SK-N-SH (cell line): ENCODE measurements around the gene FRMD1. TPM values are rescaled to one million over a fixed set of nuclear protein-coding genes. Genes with fewer than 3 reads are reported as not detected.

Experiments used
- CTCF ChIA-PET: fragments of 300-600, 350-600 bp; formaldehyde crosslinking; extraction: SDS; loops from one replicate; lab custom pipeline; 2021; lab: Yijun Ruan, JAX
- POLR2A ChIA-PET: fragments of 350-600 bp; sonication (Branson Sonifier 250); formaldehyde crosslinking; extraction: SDS; loops from one replicate; lab custom pipeline; 2020; ENCODE audit warnings: antibody characterized with exemption, inconsistent platforms; lab: Yijun Ruan, JAX
- DNase-seq: peaks from one replicate; pipeline ENCODE4 v3.0.0; 2012
- H2AFZ ChIP-seq: fragments of 200-600 bp; sonication (generic); 2 replicates; pipeline ENCODE4 v1.8.1; 2016; ENCODE audit warnings: antibody characterized with exemption, mild to moderate bottlenecking, low read depth
- H3F3A ChIP-seq: fragments of 200-600 bp; sonication (generic); replicated peaks from 2 replicates; pipeline ENCODE3; 2016; ENCODE audit warnings: antibody characterized with exemption, mild to moderate bottlenecking; ENCODE audit not compliant: insufficient read depth
- H3K27ac ChIP-seq, 2 experiments: fragments of 200-500 bp in 1 of 2; fragments of 200-600 bp in 1 of 2; sonication (Bioruptor generic) in 1 of 2; sonication (generic), shearing (Covaris generic) in 1 of 2; 2 replicates each; pipeline versions ENCODE4 v1.5.1 to v1.6.1; 2014 to 2016; ENCODE audit warnings: low read depth in 2 of 2, inconsistent platforms in 1 of 2, low read length in 1 of 2, mild to moderate bottlenecking in 1 of 2, mixed read lengths in 1 of 2
- H3K27me3 ChIP-seq: fragments of 200-600 bp; sonication (generic), shearing (Covaris generic); 2 replicates; pipeline ENCODE4 v1.6.1; 2016; ENCODE audit warnings: mixed run types; ENCODE audit not compliant: insufficient read depth
- H3K36me3 ChIP-seq, 2 experiments: fragments of 200-500 bp in 1 of 2; fragments of 200-600 bp in 1 of 2; sonication (Bioruptor generic) in 1 of 2; sonication (generic) in 1 of 2; replicated peaks in 1 of 2; 2 replicates each; pipeline versions ENCODE3 to v1.5.1; 2014 to 2016; ENCODE audit warnings: low read length in 1 of 2, mild to moderate bottlenecking in 1 of 2; ENCODE audit not compliant: insufficient read depth in 2 of 2, control insufficient read depth in 1 of 2
- H3K4me1 ChIP-seq, 2 experiments: fragments of 200-500 bp in 1 of 2; fragments of 200-600 bp in 1 of 2; sonication (Bioruptor generic) in 1 of 2; sonication (generic), shearing (Covaris generic) in 1 of 2; 2 replicates each; pipeline versions ENCODE4 v1.5.1 to v1.6.1; 2014 to 2016; ENCODE audit warnings: low read depth in 1 of 2, low read length in 1 of 2, mixed run types in 1 of 2; ENCODE audit not compliant: insufficient read depth in 2 of 2, control insufficient read depth in 1 of 2
- H3K4me2 ChIP-seq: fragments of 200-600 bp; sonication (generic), shearing (Covaris generic); 2 replicates; pipeline ENCODE4 v1.6.1; 2017; ENCODE audit warnings: mixed run types
- H3K4me3 ChIP-seq, 2 experiments: fragments of 200-500 bp in 1 of 2; fragments of 200-600 bp in 1 of 2; sonication (Bioruptor generic) in 1 of 2; sonication (generic), shearing (Covaris generic) in 1 of 2; 2 replicates each; pipeline versions ENCODE4 v1.5.1 to v1.8.1; 2014 to 2016; ENCODE audit warnings: low read depth in 2 of 2, inconsistent platforms in 1 of 2, low read length in 1 of 2, mild to moderate bottlenecking in 1 of 2, mixed read lengths in 1 of 2, moderate library complexity in 1 of 2
- H3K79me2 ChIP-seq: fragments of 200-600 bp; sonication (generic); 2 replicates; pipeline ENCODE4 v1.8.1; 2017; ENCODE audit warnings: mild to moderate bottlenecking; ENCODE audit not compliant: insufficient read depth
- H3K9ac ChIP-seq: fragments of 200-600 bp; sonication (generic); 2 replicates; pipeline ENCODE4 v1.6.1; 2017; ENCODE audit warnings: mixed run types
- H3K9me2 ChIP-seq: fragments of 200-600 bp; sonication (generic); 2 replicates; pipeline ENCODE4 v1.6.1; 2017; ENCODE audit warnings: mixed run types
- H3K9me3 ChIP-seq: fragments of 200-600 bp; sonication (generic); 2 replicates; pipeline ENCODE4 v1.6.1; 2017; ENCODE audit warnings: mixed run types, mild to moderate bottlenecking, moderate library complexity
- H4K20me1 ChIP-seq: fragments of 200-600 bp; sonication (generic); 2 replicates; pipeline ENCODE4 v1.6.1; 2017; ENCODE audit warnings: mild to moderate bottlenecking, mixed run types; ENCODE audit not compliant: insufficient read depth
- FOXJ3 ChIP-seq: sonication (generic); formaldehyde crosslinking; IDR thresholded peaks from 2 replicates; pipeline ENCODE4 v1.5.1; 2020; ENCODE audit warnings: mild to moderate bottlenecking, missing genetic modification reagents
- MXI1 ChIP-seq: IDR thresholded peaks from 2 replicates; pipeline ENCODE4 v1.6.1; 2012; ENCODE audit warnings: mild to moderate bottlenecking, low read depth, low read length, improper control_type of control experiment
- NFIC ChIP-seq: IDR thresholded peaks from 2 replicates; pipeline ENCODE4 v1.4.0; 2012; ENCODE audit warnings: borderline replicate concordance
- NRF1 ChIP-seq: IDR thresholded peaks from 2 replicates; pipeline ENCODE4 v1.6.1; 2012; ENCODE audit warnings: low read depth, mild to moderate bottlenecking, low read length
- POLR2AphosphoS5 ChIP-seq: IDR thresholded peaks from 2 replicates; pipeline ENCODE4 v1.6.1; 2012; ENCODE audit warnings: low read depth, low read length
- RCOR1 ChIP-seq: fragments of 150-350 bp; IDR thresholded peaks from 2 replicates; pipeline ENCODE4 v1.6.1; 2017; ENCODE audit warnings: antibody characterized with exemption, low read length
- RFX5 ChIP-seq: IDR thresholded peaks from 2 replicates; pipeline ENCODE4 v1.6.1; 2012; ENCODE audit warnings: mild to moderate bottlenecking, improper control_type of control experiment, low read length
- RXRA ChIP-seq: IDR thresholded peaks from 2 replicates; pipeline ENCODE4 v1.4.0; 2012; ENCODE audit warnings: low read depth, mild to moderate bottlenecking, borderline replicate concordance
- TAF1 ChIP-seq: IDR thresholded peaks from 2 replicates; pipeline ENCODE4 v1.6.1; 2012; ENCODE audit warnings: low read depth, mild to moderate bottlenecking, low read length, moderate library complexity, borderline replicate concordance
- TCF12 ChIP-seq: IDR thresholded peaks from 2 replicates; pipeline ENCODE4 v1.4.0; 2012
- YY1 ChIP-seq: IDR thresholded peaks from 2 replicates; pipeline ENCODE4 v1.4.0; 2012; ENCODE audit warnings: low read depth, mild to moderate bottlenecking
- WGBS: methylation state at CpG from one replicate; pipeline ENCODE4 v1.1.6; 2017; ENCODE audit warnings: low lambda C conversion rate; 5-methylcytosine and 5-hydroxymethylcytosine counted together
- polyA plus RNA-seq, 3 experiments: library from polyadenylated mRNA; depleted of rRNA; stranded (reverse); fragments of >200 nt; gene quantifications; 2 replicates each; pipeline ENCODE4 v1.2.3, GENCODE V29; 2012
- TF ChIP-seq, protein P1 (sequence below): fragments of 150-350 bp; IDR thresholded peaks from 2 replicates; pipeline ENCODE4 v1.6.1; 2016; ENCODE audit warnings: mild to moderate bottlenecking, low read depth, low read length
- TF ChIP-seq, protein P2 (sequence below): IDR thresholded peaks from 2 replicates; pipeline ENCODE4 v1.6.1; 2012; ENCODE audit warnings: mild to moderate bottlenecking, low read depth, low read length, moderate library complexity
- TF ChIP-seq, protein P3 (sequence below): fragments of 200-600 bp; sonication (generic); IDR thresholded peaks from 2 replicates; pipeline ENCODE4 v1.6.1; 2017; ENCODE audit warnings: antibody characterized with exemption, mild to moderate bottlenecking, moderate library complexity
- TF ChIP-seq, protein P4 (sequence below): IDR thresholded peaks from 2 replicates; pipeline ENCODE4 v1.4.0; 2012; ENCODE audit warnings: low read depth, borderline replicate concordance

The FRMD1 gene
- polyA plus RNA-seq, 1 of the 3 experiments (the other 2 are of a cell fraction): not detected

DNA sequence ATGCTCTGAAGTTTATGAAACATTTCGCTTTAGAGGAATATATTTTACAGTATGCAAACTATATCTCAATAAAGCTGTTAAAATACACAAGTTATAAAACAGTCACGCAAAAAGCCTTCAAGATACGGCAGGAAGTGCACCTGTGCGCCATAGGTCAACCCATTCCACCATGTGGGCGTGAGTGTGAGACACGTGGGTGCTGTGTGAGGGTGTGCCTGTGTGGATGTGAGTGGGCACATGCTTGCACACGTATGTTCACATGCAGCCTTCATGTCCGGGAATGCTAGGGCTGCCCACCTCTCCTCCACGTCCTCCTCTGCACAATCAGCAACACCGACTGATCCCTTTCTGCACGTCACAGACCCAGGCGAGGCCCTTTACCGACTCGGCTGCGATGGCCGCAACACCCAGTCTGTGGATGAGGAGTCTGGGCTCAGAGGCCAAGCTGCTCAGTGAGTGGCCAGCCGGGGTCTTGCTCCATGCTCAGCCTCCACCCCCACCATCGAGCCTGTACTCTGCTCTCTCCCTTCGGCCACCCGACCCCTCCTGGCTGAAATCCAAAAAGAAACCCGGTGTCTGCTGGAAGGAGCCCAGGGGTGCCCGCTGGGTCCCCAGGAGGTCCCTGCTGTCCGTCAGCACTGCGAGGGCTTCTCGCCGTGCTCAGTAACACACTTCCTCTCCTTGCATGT lies 3.0 kb upstream of the FRMD1 start (continued):
- TF ChIP-seq, protein P1, sequence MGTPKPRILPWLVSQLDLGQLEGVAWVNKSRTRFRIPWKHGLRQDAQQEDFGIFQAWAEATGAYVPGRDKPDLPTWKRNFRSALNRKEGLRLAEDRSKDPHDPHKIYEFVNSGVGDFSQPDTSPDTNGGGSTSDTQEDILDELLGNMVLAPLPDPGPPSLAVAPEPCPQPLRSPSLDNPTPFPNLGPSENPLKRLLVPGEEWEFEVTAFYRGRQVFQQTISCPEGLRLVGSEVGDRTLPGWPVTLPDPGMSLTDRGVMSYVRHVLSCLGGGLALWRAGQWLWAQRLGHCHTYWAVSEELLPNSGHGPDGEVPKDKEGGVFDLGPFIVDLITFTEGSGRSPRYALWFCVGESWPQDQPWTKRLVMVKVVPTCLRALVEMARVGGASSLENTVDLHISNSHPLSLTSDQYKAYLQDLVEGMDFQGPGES: no peak

DNA sequence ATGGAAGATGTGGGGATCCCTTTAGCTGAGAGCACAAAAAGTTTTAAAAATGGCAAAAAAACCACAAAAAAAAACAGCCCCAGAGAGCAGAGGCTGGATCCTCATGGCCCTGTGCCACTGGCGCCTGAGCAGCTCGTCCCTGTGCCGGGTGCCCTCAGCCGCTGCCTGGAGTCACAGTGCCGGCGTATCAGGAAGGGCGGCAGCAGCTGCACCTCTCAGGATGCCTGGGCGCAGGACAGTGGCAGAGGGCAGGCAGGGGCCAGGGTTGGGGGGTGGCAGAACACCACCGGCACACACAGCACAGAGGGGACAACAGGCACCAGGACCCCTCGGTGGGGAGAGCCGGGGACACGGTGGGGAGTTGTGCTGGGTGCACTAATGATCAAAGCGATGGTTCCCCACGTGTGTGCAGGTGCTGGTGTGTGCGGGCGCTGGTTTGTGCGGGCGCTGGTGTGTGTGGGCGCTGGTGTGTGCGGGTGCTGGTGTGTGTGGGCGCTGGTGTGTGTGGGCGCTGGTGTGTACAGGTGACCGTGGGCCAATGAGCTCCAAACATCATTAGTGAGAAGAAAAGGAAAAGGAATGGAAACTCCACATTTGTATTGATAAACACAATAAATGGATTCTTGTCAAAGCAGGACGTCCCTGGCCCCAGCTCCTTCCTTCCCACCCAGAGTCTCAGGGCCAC lies 1.5 kb upstream of the FRMD1 start:
- WGBS: 74% methylated on average over 22 of the region's 24 CpGs
- no peak for TF ChIP-seq NFIC
- TF ChIP-seq, all 33 proteins: peak for 0
- no peak overlapping the region for H3K4me2 ChIP-seq
- H3K9me3 ChIP-seq: no peaks in the 10 kb centered on the region
- no peaks in the 10 kb centered on the region for H3F3A ChIP-seq
- no peaks in the 10 kb centered on the region for H3K9me2 ChIP-seq
- ChIA-PET POLR2A (interaction anchor here (0.5 kb wide), 1 partner anchor 107 kb away, joined by 4 read pairs; no protein-coding TSS in a partner anchor), CTCF (interaction anchor here (0.9 to 1.3 kb wide), 3 partner anchors 14 to 42 kb away, joined by 3 read pairs; no protein-coding TSS in a partner anchor)
- no peaks in the 10 kb centered on the region for H3K27me3 ChIP-seq
- H4K20me1 ChIP-seq: no peaks in the 10 kb centered on the region
- H3K4me3 ChIP-seq: no peak overlapping the region
- H3K9ac ChIP-seq: no peak overlapping the region
- no peak for DNase-seq
- no peaks in the 10 kb centered on the region for H3K36me3 ChIP-seq
- H3K79me2 ChIP-seq: no peaks in the 10 kb centered on the region
- no peaks in the 10 kb centered on the region for H3K4me1 ChIP-seq
- H2AFZ ChIP-seq: no peak overlapping the region
- no peak overlapping the region for H3K27ac ChIP-seq

DNA sequence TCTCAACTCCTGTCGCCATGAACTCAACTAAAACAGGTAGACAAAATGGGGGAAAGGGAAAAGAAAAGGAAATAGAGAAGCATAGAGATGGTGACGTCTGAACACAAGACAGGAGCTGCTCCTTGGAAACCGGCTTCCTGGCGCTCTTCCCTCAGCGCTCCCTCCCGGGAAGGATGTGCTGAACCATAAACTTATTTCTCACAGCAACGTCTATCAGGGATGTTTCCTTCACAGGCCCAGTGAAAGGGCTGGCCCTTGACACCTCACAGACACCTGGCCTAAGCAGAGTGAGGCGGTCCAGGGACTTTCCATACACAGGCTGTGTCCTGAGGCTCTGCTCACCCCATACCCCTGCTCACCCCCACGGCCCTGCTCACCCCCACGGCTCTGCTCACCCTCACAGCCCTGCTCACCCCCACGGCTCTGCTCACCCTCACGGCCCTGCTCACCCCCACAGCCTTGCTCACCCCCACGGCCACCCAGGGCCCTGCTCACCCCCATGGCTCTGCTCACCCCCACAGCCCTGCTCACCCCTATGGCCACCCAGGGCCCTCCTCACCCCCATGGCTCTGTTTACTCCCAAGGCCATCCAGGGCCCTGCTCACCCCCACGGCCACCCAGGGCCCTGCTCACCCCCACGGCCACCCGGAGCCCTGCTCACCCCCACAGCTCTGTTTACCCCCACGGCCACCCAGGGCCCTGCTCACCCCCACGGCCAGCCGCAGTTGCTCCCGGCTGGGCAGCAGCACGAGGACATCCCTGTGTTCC lies 653 bp downstream of the FRMD1 start:
- POLR2A ChIA-PET: no interaction called here
- no peak overlapping the region for H3K9ac ChIP-seq
- no peak for TF ChIP-seq NRF1
- no peak for TF ChIP-seq MXI1
- TF ChIP-seq POLR2AphosphoS5: no peak
- TF ChIP-seq, protein P2, sequence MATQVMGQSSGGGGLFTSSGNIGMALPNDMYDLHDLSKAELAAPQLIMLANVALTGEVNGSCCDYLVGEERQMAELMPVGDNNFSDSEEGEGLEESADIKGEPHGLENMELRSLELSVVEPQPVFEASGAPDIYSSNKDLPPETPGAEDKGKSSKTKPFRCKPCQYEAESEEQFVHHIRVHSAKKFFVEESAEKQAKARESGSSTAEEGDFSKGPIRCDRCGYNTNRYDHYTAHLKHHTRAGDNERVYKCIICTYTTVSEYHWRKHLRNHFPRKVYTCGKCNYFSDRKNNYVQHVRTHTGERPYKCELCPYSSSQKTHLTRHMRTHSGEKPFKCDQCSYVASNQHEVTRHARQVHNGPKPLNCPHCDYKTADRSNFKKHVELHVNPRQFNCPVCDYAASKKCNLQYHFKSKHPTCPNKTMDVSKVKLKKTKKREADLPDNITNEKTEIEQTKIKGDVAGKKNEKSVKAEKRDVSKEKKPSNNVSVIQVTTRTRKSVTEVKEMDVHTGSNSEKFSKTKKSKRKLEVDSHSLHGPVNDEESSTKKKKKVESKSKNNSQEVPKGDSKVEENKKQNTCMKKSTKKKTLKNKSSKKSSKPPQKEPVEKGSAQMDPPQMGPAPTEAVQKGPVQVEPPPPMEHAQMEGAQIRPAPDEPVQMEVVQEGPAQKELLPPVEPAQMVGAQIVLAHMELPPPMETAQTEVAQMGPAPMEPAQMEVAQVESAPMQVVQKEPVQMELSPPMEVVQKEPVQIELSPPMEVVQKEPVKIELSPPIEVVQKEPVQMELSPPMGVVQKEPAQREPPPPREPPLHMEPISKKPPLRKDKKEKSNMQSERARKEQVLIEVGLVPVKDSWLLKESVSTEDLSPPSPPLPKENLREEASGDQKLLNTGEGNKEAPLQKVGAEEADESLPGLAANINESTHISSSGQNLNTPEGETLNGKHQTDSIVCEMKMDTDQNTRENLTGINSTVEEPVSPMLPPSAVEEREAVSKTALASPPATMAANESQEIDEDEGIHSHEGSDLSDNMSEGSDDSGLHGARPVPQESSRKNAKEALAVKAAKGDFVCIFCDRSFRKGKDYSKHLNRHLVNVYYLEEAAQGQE: no peak
- TF ChIP-seq, protein P3, sequence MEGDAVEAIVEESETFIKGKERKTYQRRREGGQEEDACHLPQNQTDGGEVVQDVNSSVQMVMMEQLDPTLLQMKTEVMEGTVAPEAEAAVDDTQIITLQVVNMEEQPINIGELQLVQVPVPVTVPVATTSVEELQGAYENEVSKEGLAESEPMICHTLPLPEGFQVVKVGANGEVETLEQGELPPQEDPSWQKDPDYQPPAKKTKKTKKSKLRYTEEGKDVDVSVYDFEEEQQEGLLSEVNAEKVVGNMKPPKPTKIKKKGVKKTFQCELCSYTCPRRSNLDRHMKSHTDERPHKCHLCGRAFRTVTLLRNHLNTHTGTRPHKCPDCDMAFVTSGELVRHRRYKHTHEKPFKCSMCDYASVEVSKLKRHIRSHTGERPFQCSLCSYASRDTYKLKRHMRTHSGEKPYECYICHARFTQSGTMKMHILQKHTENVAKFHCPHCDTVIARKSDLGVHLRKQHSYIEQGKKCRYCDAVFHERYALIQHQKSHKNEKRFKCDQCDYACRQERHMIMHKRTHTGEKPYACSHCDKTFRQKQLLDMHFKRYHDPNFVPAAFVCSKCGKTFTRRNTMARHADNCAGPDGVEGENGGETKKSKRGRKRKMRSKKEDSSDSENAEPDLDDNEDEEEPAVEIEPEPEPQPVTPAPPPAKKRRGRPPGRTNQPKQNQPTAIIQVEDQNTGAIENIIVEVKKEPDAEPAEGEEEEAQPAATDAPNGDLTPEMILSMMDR: no peak
- TF ChIP-seq TCF12: no peak
- no peak for TF ChIP-seq RCOR1
- TF ChIP-seq TAF1: no peak
- TF ChIP-seq YY1: no peak
- TF ChIP-seq RFX5: no peak
- TF ChIP-seq RXRA: no peak
- TF ChIP-seq FOXJ3 (CRISPR knock-in tag): no peak
- TF ChIP-seq, protein P4, sequence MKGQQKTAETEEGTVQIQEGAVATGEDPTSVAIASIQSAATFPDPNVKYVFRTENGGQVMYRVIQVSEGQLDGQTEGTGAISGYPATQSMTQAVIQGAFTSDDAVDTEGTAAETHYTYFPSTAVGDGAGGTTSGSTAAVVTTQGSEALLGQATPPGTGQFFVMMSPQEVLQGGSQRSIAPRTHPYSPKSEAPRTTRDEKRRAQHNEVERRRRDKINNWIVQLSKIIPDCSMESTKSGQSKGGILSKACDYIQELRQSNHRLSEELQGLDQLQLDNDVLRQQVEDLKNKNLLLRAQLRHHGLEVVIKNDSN: no peak

More for the DNA sequence above, 653 bp downstream of the FRMD1 start:
- H3K79me2 ChIP-seq: no peaks in the 10 kb centered on the region
- H3K4me3 ChIP-seq: no peak overlapping the region
- no peaks in the 10 kb centered on the region for H3K9me2 ChIP-seq
- peaks cover 3% of the 10 kb centered on the region for H3F3A ChIP-seq
- no peaks in the 10 kb centered on the region for H3K9me3 ChIP-seq
- H3K36me3 ChIP-seq: no peaks in the 10 kb centered on the region
- no peaks in the 10 kb centered on the region for H4K20me1 ChIP-seq
- CTCF ChIA-PET: interaction anchor here (1.9 kb wide), 1 partner anchor 18 kb away, joined by 5 read pairs; no protein-coding TSS in a partner anchor
- no peak overlapping the region for H3K27ac ChIP-seq
- DNase-seq: no peak
- H2AFZ ChIP-seq: no peak overlapping the region
- H3K4me1 ChIP-seq: no peaks in the 10 kb centered on the region
- WGBS: 43% methylated on average over 14 of the region's 21 CpGs
- H3K4me2 ChIP-seq: no peak overlapping the region
- no peaks in the 10 kb centered on the region for H3K27me3 ChIP-seq
